ES-I3 (cell line): ENCODE results near the gene ZDHHC24.

Experiments used
- H3K36me3 ChIP-seq: 2 replicates; pipeline ENCODE4 v1.6.1; 2013; ENCODE audit warnings: mild to moderate bottlenecking, low read length, control low read depth, moderate library complexity; ENCODE audit not compliant: insufficient read depth
- H3K4me1 ChIP-seq: 2 replicates; pipeline ENCODE4 v1.6.1; 2013; ENCODE audit warnings: mild to moderate bottlenecking, control low read depth, low read length; ENCODE audit not compliant: insufficient read depth
- H3K9ac ChIP-seq: 2 replicates; pipeline ENCODE4 v1.6.1; 2013; ENCODE audit warnings: low read depth, mild to moderate bottlenecking, low read length, moderate library complexity
- H3K9me3 ChIP-seq: 2 replicates; pipeline ENCODE4 v1.6.1; 2013; ENCODE audit warnings: mild to moderate bottlenecking, low read length, moderate library complexity; ENCODE audit not compliant: control insufficient read depth, insufficient read depth

The ZDHHC24 gene

GRCh38 chr11:66491315-66491935 lies 54.4 kb downstream of the ZDHHC24 start:
- H3K9me3 ChIP-seq = no peaks in the 10 kb centered on the region
- H3K36me3 ChIP-seq = no peaks in the 10 kb centered on the region; the same call in 1 of the 2 replicates
- H3K4me1 ChIP-seq = peaks cover 4% of the 10 kb centered on the region; the same call in 1 of the 2 replicates
- no peak overlapping the region for H3K9ac ChIP-seq

- Histone ChIP-seq H3K9ac (no peak overlapping the region), H3K36me3 (no peaks in the 10 kb centered on the region; the same call in 1 of the 2 replicates), H3K4me1 (0 out of 2 replicates have a peak, but pooled peaks cover 4% of the 10 kb centered on the region), H3K9me3 (no peaks in the 10 kb centered on the region)
These were observed 56.2 kb downstream of the ZDHHC24 start for GRCh38 chr11:66489636-66490035.

DNA sequence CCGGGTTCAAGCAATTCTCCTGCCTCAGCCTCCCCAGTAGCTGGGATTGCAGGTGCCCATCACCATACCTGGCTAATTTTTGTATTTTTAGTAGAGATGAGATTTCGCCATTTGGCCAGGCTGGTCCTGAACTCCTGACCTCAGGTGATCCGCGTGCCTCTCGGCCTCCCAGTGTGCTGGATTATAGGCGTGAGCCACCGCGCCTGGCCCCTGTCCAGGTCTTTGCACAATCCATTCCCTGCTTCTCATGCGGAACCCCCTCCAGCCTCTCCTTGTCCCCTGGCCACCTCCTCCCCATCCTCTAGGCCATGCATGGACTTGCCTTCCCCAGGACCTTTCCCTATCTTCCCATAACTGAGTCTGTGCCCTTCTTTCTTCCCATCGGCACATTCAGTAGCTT lies 56.9 kb downstream of the ZDHHC24 start:
- no peak overlapping the region for H3K9ac ChIP-seq
- H3K4me1 ChIP-seq = 0 out of 2 replicates have a peak, but pooled peaks cover 4% of the 10 kb centered on the region
- no peaks in the 10 kb centered on the region for H3K9me3 ChIP-seq
- no peaks in the 10 kb centered on the region; the same call in 1 of the 2 replicates for H3K36me3 ChIP-seq

DNA sequence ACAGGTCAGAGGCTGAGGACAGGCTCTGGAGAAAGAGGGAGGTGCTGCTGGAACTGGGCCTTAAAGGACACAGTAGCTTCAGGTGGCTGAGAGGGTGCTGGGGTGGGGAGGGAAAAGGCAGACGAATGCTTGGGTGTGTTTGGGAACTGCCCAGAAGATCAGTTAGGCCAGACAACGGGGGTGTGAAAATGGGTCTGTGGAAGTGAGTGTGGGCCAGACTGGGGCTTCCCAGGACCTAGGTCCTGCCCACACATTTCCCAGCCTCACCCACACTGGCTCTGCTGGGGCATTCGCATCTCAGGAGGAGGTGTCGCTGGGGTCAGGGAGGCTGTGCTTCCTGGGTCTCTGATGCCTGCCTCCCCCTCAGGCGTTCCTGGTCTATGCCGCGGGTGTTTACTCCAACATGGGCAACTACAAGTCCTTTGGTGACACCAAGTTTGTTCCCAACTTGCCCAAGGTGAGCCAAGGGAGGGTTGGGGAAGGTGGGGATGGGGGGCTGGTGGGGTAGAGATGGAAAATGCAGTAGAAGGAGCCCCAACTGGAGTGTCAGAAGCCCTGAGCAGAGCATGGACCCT lies 61.0 kb downstream of the ZDHHC24 start:
- Histone ChIP-seq H3K9me3 (no peaks in the 10 kb centered on the region), H3K36me3 (no peaks in the 10 kb centered on the region), H3K4me1 (no peaks in the 10 kb centered on the region), H3K9ac (no peak overlapping the region)

DNA sequence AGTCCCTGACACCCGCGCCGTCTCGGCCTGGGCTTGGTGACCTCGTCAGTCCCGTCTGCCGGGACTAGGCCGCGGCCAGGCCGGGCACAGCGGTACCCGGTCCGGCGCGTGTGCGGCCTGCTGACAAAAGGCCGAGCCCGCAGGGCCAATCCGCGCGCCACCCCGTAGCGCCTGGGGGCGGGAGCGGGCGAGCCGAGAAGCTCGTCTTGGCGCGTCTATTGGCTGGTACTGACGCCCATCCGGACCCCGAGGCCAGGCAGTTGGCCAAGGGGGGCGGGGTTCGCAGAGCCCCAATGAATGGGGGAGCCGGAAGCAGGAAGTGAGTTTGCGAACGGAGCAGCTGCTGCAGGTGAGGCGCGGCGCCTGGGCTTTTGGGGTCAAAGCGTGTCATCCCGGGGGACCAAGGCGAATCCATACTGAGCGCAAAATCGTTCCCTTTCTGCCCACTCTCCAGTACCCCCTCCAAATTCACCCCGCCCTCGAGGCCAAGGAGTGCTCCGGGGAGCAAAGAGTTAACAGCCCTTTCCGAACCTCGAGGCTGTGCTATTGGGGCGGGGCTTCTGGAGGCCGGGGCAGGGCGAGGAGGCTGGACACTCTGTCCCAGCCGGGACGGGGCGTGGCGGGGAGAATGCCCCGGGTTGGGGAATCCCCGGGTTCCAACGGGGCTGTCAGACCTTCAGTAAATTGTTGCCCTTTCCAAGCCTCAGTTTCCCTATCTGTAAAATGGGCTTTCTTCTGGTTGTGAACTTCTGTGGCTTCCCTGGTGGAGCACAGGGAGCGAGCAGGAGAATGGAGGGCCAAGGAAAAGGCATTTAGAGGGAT lies 65.5 kb downstream of the ZDHHC24 start, which contains the start of gene DPP3:
TSS of gene DPP3 (plus strand) at position 318 of the 822 bp plus-strand sequence. CDS start 1,767 bp downstream, outside the sequence.
- H3K9me3 ChIP-seq = no peaks in the 10 kb centered on the region
- peak within 1 kb of the TSS; percentile 80 for H3K9ac ChIP-seq
- H3K4me1 ChIP-seq = peaks cover 6% of the 10 kb centered on the region; the same call in 1 of the 2 replicates
- no peaks in the 10 kb centered on the region for H3K36me3 ChIP-seq

- H3K4me1 ChIP-seq = peaks cover 6% of the 10 kb centered on the region; the same call in 1 of the 2 replicates
- no peaks in the 10 kb centered on the region for H3K36me3 ChIP-seq
- peak overlapping the region; percentile 80 for H3K9ac ChIP-seq
- H3K9me3 ChIP-seq = no peaks in the 10 kb centered on the region
These were observed 66.3 kb downstream of the ZDHHC24 start for GRCh38 chr11:66479394-66480116.

GRCh38 chr11:66478729-66479393 lies 67.0 kb downstream of the ZDHHC24 start:
- no peaks in the 10 kb centered on the region for H3K9me3 ChIP-seq
- peaks cover 6% of the 10 kb centered on the region; the same call in 1 of the 2 replicates for H3K4me1 ChIP-seq
- peak overlapping the region; percentile 80; the same call in 1 of the 2 replicates for H3K9ac ChIP-seq
- peaks cover 2% of the 10 kb centered on the region; the same call in 1 of the 2 replicates for H3K36me3 ChIP-seq

DNA sequence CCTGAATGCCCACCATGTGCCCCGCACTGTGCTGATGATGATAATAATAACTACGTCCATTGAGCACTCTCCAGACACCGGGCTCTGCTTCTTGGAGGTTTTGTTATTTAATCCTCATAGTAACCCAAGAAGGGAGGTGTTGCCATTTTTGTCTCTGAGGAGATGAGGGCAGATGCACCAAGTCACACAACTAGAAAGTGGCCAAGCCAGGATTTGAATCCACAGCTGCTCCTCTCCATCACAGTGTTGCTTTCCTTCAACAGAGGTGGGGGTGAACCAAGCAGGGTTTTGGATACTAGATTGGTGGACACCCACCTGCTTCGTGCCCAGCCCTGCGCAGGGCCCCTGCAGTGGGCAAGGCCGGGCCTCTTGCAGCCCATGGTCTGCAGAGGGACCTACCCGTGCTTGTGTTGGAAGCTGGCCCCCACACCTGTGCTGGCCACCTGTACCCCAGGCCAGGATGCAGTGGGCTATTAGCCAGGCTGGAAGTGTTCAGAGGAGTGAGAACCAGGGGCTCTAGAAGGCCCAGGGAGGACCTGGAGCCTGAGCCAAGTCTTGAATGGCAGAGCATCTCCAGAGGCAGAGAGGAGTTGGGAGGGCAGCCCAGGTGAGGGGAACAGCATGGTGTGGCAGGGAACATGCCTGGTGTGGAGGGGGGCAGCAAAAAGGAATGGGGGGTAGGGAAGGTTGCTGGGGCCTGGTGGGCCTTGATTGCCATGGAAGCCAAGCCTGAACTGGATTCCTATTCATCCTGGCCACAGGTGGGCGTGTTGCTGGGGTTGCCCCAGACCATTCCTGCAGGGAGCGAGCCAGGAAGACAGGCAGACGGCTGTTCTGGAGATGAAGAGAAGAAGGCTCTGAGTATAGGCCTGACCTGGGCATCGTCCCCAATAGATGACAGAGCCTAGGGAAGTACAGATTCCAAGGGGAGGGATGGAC lies 68.3 kb downstream of the ZDHHC24 start:
- Histone ChIP-seq H3K4me1 (peaks cover 6% of the 10 kb centered on the region; the same call in 1 of the 2 replicates), H3K9me3 (no peaks in the 10 kb centered on the region), H3K36me3 (peaks cover 2% of the 10 kb centered on the region; the same call in 1 of the 2 replicates), H3K9ac (no peak overlapping the region)

DNA sequence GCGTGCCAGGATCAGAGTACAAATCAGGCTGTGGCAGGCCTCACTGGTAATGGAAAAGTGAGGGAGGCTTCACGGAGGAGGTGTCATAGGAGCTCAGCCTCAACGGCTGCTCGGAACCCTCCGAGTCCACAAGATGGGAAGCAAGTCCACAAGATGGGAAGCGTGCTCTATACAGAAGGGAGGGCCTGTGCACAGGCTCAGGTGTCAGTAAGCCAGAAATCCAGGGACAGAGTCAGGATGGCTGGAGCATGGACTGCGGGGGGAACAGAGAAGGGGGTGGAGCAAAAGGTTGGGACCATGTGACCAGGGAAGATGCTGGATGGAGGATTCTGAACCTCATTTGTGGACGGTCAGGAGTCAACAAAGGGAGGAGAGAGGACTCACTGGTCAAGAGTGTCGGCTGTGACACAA lies 69.0 kb downstream of the ZDHHC24 start:
- no peaks in the 10 kb centered on the region for H3K9me3 ChIP-seq
- peaks cover 6% of the 10 kb centered on the region; the same call in 1 of the 2 replicates for H3K4me1 ChIP-seq
- peaks cover 2% of the 10 kb centered on the region; the same call in 1 of the 2 replicates for H3K36me3 ChIP-seq

GRCh38 chr11:66476173-66476840 lies 69.5 kb downstream of the ZDHHC24 start:
- H3K9ac ChIP-seq = no peak overlapping the region
- H3K9me3 ChIP-seq = no peaks in the 10 kb centered on the region
- peaks cover 2% of the 10 kb centered on the region; the same call in 1 of the 2 replicates for H3K36me3 ChIP-seq
- peaks cover 6% of the 10 kb centered on the region; the same call in 1 of the 2 replicates for H3K4me1 ChIP-seq

More for the DNA sequence above, 69.0 kb downstream of the ZDHHC24 start:
- H3K9ac ChIP-seq = no peak overlapping the region

DNA sequence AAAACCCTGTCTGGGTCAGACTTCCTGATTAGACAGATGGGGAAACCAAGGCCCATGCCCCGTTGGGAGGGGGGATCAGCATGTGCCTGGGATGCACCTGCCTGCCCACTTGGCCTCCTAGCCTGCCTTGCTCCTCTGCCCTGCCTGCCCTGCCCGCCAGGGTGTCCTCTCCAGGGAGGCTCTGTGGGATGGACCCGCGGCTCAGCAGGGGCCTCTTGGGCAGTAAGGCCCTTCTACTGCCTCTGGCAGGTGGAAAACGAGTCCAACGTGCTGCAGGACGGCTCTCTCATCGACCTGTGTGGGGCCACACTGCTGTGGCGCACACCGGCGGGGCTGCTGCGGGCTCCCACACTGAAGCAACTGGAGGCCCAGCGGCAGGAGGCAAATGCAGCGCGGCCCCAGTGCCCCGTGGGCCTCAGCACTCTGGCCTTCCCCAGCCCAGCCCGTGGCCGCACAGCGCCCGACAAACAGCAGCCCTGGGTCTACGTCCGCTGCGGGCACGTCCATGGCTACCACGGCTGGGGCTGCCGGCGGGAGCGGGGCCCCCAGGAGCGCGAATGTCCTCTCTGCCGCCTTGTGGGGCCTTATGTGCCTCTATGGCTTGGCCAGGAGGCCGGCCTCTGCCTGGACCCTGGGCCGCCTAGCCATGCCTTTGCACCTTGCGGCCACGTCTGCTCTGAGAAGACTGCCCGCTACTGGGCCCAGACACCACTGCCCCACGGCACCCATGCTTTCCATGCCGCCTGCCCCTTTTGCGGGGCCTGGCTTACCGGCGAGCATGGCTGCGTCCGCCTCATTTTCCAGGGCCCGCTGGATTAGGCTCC lies 70.3 kb downstream of the ZDHHC24 start:
- peaks cover 6% of the 10 kb centered on the region; the same call in 1 of the 2 replicates for H3K4me1 ChIP-seq
- no peak overlapping the region for H3K9ac ChIP-seq
- peaks cover 2% of the 10 kb centered on the region; the same call in 1 of the 2 replicates for H3K36me3 ChIP-seq
- no peaks in the 10 kb centered on the region for H3K9me3 ChIP-seq
